Smooth muscle cell (in vitro differentiated cells): Measurements from ENCODE around the gene CRTC1. TPM values are rescaled to one million over a fixed set of nuclear protein-coding genes. Genes with fewer than 3 reads are reported as not detected.
A peak's percentile ranks its signal among the peaks of the same experiment; 100 is the strongest.

Experiments
- DNase-seq: peaks from one replicate; lab custom pipeline; 2025; ENCODE audit not compliant: unreplicated experiment; lab: John Stamatoyannopoulos, UW
- H2AFZ ChIP-seq: fragments of 200-600 bp; sonication (generic); 2 replicates; pipeline ENCODE4 v1.6.0; 2016; ENCODE audit warnings: antibody characterized with exemption, low read depth, mild to moderate bottlenecking
- H3F3A ChIP-seq: fragments of 200-600 bp; sonication (generic); 2 replicates; pipeline ENCODE4 v1.6.0; 2017; ENCODE audit warnings: antibody characterized with exemption, low read depth
- H3K27ac ChIP-seq: fragments of 200-600 bp; sonication (generic); 2 replicates; pipeline ENCODE4 v1.5.1; 2016; ENCODE audit warnings: low read depth, mild to moderate bottlenecking
- H3K27me3 ChIP-seq: fragments of 200-600 bp; sonication (generic); 2 replicates; pipeline ENCODE4 v1.6.1; 2016; ENCODE audit warnings: low read depth, mild to moderate bottlenecking
- H3K36me3 ChIP-seq: fragments of 200-600 bp; sonication (generic); 2 replicates; pipeline ENCODE4 v1.5.1; 2016; ENCODE audit warnings: low read depth
- H3K4me1 ChIP-seq: fragments of 200-600 bp; sonication (generic); 2 replicates; pipeline ENCODE4 v1.5.1; 2016; ENCODE audit warnings: low read depth
- H3K4me2 ChIP-seq: fragments of 200-600 bp; sonication (generic); 2 replicates; pipeline ENCODE4 v1.6.0; 2016; ENCODE audit warnings: mild to moderate bottlenecking
- H3K4me3 ChIP-seq: fragments of 200-600 bp; sonication (generic); 2 replicates; pipeline ENCODE4 v1.5.1; 2016; ENCODE audit warnings: mild to moderate bottlenecking
- H3K79me2 ChIP-seq: fragments of 200-600 bp; sonication (generic); 2 replicates; pipeline ENCODE4 v1.6.0; 2016; ENCODE audit warnings: low read depth, mild to moderate bottlenecking
- H3K9ac ChIP-seq: fragments of 200-600 bp; sonication (generic); 2 replicates; pipeline ENCODE4 v1.6.0; 2016; ENCODE audit warnings: low read depth
- H3K9me3 ChIP-seq: fragments of 200-600 bp; sonication (generic); replicated peaks from 2 replicates; pipeline ENCODE4 v1.5.1; 2016; ENCODE audit warnings: low read depth
- H4K20me1 ChIP-seq: fragments of 200-600 bp; sonication (generic); 2 replicates; pipeline ENCODE4 v1.6.0; 2016; ENCODE audit warnings: low read depth
- WGBS: methylation state at CpG from one replicate; pipeline ENCODE4 v1.1.7; 2016; ENCODE audit warnings: low lambda C conversion rate; 5-methylcytosine and 5-hydroxymethylcytosine counted together
- polyA plus RNA-seq: library from polyadenylated mRNA; unstranded; fragments of >200 nt; fragmentation: Nextera tagmentation; extraction: Ambion mirVana; gene quantifications from 2 replicates; pipeline ENCODE4 v1.2.1, GENCODE V29; 2016
- total RNA-seq: library from RNA; depleted of rRNA; stranded (reverse); fragments of >200 nt; gene quantifications from 2 replicates; pipeline ENCODE4 v1.2.3, GENCODE V29; 2014
- TF ChIP-seq, protein P1 (sequence below): fragments of 200-600 bp; sonication (generic); IDR thresholded peaks from 2 replicates; pipeline ENCODE4 v1.5.1; 2017; ENCODE audit warnings: borderline replicate concordance, mild to moderate bottlenecking, antibody characterized with exemption; ENCODE audit not compliant: insufficient read depth, poor library complexity, severe bottlenecking

The CRTC1 gene
- total and polyA plus RNA-seq, 2 experiments from 2014 or later, result 1.6 to 3.1 TPM

DNA sequence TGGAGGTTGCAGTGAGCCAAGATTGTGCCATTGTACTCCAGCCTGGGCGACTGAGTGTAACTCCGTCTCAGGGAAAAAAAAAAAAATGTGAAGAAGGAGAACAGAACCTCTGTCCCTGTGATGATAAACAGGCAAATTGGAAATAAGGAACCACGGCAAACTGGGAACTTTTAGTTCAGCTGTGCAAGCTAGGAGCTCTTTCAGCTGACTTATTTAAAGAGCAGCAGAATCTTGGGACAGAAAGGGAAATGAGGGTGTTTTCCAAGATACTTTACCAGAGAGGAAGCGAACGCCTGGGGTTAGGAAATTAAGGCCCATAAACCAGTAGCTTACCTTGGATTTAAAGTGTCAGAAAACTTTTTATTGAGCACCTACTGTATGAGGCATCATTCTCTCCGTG lies 145.3 kb downstream of the CRTC1 start:
- Histone ChIP-seq H3K36me3 (no peaks in the 10 kb centered on the region), H3K9me3 (no peaks in the 10 kb centered on the region), H3K27me3 (no peaks in the 10 kb centered on the region), H3F3A (no peaks in the 10 kb centered on the region), H3K79me2 (peaks cover 19% of the 10 kb centered on the region), H3K9ac (no peak overlapping the region), H3K27ac (no peak overlapping the region), H3K4me3 (no peak overlapping the region), H3K4me1 (peaks cover 8% of the 10 kb centered on the region), H2AFZ (no peak overlapping the region), H3K4me2 (no peak overlapping the region), H4K20me1 (peaks cover 15% of the 10 kb centered on the region)
- 72% methylated on average over 6 of the region's 6 CpGs for WGBS
- DNase-seq, result no peak
- TF ChIP-seq, protein P1, sequence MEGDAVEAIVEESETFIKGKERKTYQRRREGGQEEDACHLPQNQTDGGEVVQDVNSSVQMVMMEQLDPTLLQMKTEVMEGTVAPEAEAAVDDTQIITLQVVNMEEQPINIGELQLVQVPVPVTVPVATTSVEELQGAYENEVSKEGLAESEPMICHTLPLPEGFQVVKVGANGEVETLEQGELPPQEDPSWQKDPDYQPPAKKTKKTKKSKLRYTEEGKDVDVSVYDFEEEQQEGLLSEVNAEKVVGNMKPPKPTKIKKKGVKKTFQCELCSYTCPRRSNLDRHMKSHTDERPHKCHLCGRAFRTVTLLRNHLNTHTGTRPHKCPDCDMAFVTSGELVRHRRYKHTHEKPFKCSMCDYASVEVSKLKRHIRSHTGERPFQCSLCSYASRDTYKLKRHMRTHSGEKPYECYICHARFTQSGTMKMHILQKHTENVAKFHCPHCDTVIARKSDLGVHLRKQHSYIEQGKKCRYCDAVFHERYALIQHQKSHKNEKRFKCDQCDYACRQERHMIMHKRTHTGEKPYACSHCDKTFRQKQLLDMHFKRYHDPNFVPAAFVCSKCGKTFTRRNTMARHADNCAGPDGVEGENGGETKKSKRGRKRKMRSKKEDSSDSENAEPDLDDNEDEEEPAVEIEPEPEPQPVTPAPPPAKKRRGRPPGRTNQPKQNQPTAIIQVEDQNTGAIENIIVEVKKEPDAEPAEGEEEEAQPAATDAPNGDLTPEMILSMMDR, result no peak

DNA sequence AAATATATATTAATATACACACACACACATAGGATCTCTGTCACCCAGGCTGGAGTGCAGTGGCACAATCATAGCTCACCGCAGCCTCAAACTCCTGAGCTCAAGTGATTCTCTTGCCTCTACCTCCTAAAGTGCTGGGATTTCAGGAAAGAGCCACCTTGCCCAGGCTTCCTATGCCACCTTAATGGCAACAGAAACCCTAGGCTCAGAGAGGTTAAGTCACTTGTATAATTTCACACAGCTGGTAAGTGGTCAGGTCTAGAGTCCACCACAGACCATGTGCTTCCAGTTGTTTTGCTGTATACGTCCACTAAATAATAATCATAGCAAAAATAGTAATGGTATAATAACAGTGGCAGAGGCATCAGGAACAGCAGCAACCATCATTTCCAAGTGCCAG lies 147.0 kb downstream of the CRTC1 start:
- Histone ChIP-seq H3K4me1 (peaks cover 20% of the 10 kb centered on the region), H3K79me2 (peaks cover 36% of the 10 kb centered on the region), H3K4me3 (no peak overlapping the region), H3K9ac (no peak overlapping the region), H3K27ac (no peak overlapping the region), H3K27me3 (no peaks in the 10 kb centered on the region), H3F3A (peaks cover 7% of the 10 kb centered on the region), H3K9me3 (no peaks in the 10 kb centered on the region), H2AFZ (no peak overlapping the region), H3K4me2 (no peak overlapping the region), H3K36me3 (no peaks in the 10 kb centered on the region), H4K20me1 (peaks cover 32% of the 10 kb centered on the region)
- no peak for DNase-seq
- 90% methylated on average over 2 of the region's 2 CpGs for WGBS
- TF ChIP-seq, protein P1, result no peak

DNA sequence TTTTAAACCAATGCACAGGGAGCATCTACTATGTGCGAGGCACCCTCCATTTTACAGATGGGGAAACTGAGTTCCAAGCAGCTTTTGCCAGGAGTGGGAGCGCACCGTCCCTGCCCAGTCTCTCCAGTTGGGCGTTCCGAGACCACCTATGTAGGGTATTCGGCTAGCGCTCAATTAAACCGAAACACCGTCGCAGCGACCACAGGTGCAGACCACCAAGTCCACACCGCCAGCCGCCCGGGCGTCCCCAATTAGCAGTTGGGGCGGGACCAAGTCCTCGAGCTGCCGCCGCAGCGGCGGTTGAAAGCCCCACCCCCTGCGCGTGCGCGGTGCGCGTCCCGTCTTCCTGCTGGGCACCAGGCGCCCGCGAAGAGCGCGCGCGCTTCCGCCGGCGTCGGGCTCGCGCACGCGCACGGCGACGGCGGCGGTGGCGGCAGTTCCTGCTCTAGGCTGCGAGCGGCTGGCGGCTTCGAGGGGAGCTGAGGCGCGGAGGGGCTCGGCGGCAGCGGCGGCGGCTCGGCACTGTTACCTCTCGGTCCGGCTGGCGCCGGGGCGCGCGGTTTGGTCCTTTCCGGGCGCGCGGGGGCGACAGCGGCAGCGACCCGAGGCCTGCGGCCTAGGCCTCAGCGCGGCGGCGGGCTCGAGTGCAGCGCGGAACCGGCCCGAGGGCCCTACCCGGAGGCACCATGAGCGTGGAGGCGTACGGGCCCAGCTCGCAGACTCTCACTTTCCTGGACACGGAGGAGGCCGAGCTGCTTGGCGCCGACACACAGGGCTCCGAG lies 148.2 kb downstream of the CRTC1 start, which contains the start of gene UPF1:
TSS of gene UPF1 (plus strand) at position 436 of the 782 bp plus-strand sequence. CDS start at position 687, 251 bp downstream.
- TF ChIP-seq, protein P1, result no peak
- peak within 1 kb of the TSS; percentile 90 for H3K9ac ChIP-seq
- peak within 1 kb of the TSS; percentile 54 for H3K27ac ChIP-seq
- H3K36me3 ChIP-seq, result no peaks in the 10 kb centered on the region
- peak within 1 kb of the TSS; percentile 85 for H3K4me3 ChIP-seq
- peaks cover 48% of the 10 kb centered on the region for H3K79me2 ChIP-seq
- peak; percentile 70 for DNase-seq
- peaks cover 44% of the 10 kb centered on the region for H4K20me1 ChIP-seq
- peaks cover 7% of the 10 kb centered on the region for H3F3A ChIP-seq
- H3K27me3 ChIP-seq, result no peaks in the 10 kb centered on the region
- peak within 1 kb of the TSS; percentile 90 for H2AFZ ChIP-seq
- H3K4me1 ChIP-seq, result peaks cover 20% of the 10 kb centered on the region
- H3K4me2 ChIP-seq, result peak within 1 kb of the TSS; percentile 92
- H3K9me3 ChIP-seq, result no peaks in the 10 kb centered on the region
- 2% methylated on average over 91 of the region's 96 CpGs for WGBS

Other genes starting within 250 kb of the CRTC1 start
- gene ISYNA1, start 245.5 kb upstream of the CRTC1 start, total RNA-seq, result 16.4 and 60.1 TPM in 2 replicates
- gene ISYNA1, start 245.5 kb upstream of the CRTC1 start, polyA plus RNA-seq, result 56.9 and 89.5 TPM in 2 replicates
- gene ELL, start 161.6 kb upstream of the CRTC1 start, total RNA-seq, result 10.5 and 12.8 TPM in 2 replicates
- 15.2 and 31.7 TPM in 2 replicates for gene ELL, start 161.6 kb upstream of the CRTC1 start, polyA plus RNA-seq
- 143 and 161 TPM in 2 replicates for gene FKBP8, start 140.1 kb upstream of the CRTC1 start, total RNA-seq
- gene FKBP8, start 140.1 kb upstream of the CRTC1 start, polyA plus RNA-seq, result 340 and 358 TPM in 2 replicates
- gene KXD1, start 125.8 kb upstream of the CRTC1 start, total RNA-seq, result 75.4 and 104 TPM in 2 replicates
- 134 and 141 TPM in 2 replicates for gene KXD1, start 125.8 kb upstream of the CRTC1 start, polyA plus RNA-seq
- 991 and 1,086 TPM in 2 replicates for gene UBA52, start 111.8 kb upstream of the CRTC1 start, total RNA-seq
- 752 and 759 TPM in 2 replicates for gene UBA52, start 111.8 kb upstream of the CRTC1 start, polyA plus RNA-seq
- 69.6 and 81.5 TPM in 2 replicates for gene REX1BD, start 94.9 kb upstream of the CRTC1 start, total RNA-seq
- gene REX1BD, start 94.9 kb upstream of the CRTC1 start, polyA plus RNA-seq, result 117 and 141 TPM in 2 replicates
- gene CRLF1, start 76.9 kb upstream of the CRTC1 start, total RNA-seq, result 196 and 221 TPM in 2 replicates
- gene CRLF1, start 76.9 kb upstream of the CRTC1 start, polyA plus RNA-seq, result 715 and 1,048 TPM in 2 replicates
- 4.4 and 5.0 TPM in 2 replicates for gene TMEM59L, start 70.8 kb upstream of the CRTC1 start, total RNA-seq
- 31.7 and 42.0 TPM in 2 replicates for gene TMEM59L, start 70.8 kb upstream of the CRTC1 start, polyA plus RNA-seq
- 3.9 and 5.6 TPM in 2 replicates for gene KLHL26, start 46.7 kb upstream of the CRTC1 start, total RNA-seq
- 7.6 and 8.7 TPM in 2 replicates for gene KLHL26, start 46.7 kb upstream of the CRTC1 start, polyA plus RNA-seq
- 196 and 236 TPM in 2 replicates for gene COMP, start 107.6 kb downstream of the CRTC1 start, total RNA-seq
- gene COMP, start 107.6 kb downstream of the CRTC1 start, polyA plus RNA-seq, result 627 and 901 TPM in 2 replicates
- 16.2 and 37.8 TPM in 2 replicates for gene UPF1, start 148.3 kb downstream of the CRTC1 start, total RNA-seq
- gene UPF1, start 148.3 kb downstream of the CRTC1 start, polyA plus RNA-seq, result 25.4 and 30.3 TPM in 2 replicates
- 0.81 and 2.4 TPM in 2 replicates for gene CERS1, start 212.5 kb downstream of the CRTC1 start, total RNA-seq
- gene CERS1, start 212.5 kb downstream of the CRTC1 start, polyA plus RNA-seq, result 4.2 TPM in 2 replicates
- gene COPE, start 235.7 kb downstream of the CRTC1 start, total RNA-seq, result 187 and 236 TPM in 2 replicates
- gene COPE, start 235.7 kb downstream of the CRTC1 start, polyA plus RNA-seq, result 452 and 497 TPM in 2 replicates
- gene DDX49, start 236.0 kb downstream of the CRTC1 start, total RNA-seq, result 36.1 and 55.3 TPM in 2 replicates
- 39.6 and 57.9 TPM in 2 replicates for gene DDX49, start 236.0 kb downstream of the CRTC1 start, polyA plus RNA-seq